ENCODE data around the gene TAS2R39.
"Not testable (repeated sequence)": the region's sequence is repeated elsewhere in the genome, so short reads cannot be mapped to it uniquely, and the experiment has no call there.

The TAS2R39 gene

GRCh38 chr7:143177374-143178119 is 5.7 kb upstream of the TAS2R39 start:
- no peak for DNase-seq (ENCODE audit: extremely low read depth, low read depth)
- TF ChIP-seq CTCF (IDR thresholded peaks at IDR 0.05; ENCODE audit: low read depth, low read length) = no peak

- not testable (repeated sequence) for DNase-seq (ENCODE audit: extremely low read depth, low read depth)
These were observed 2.4 kb upstream of the TAS2R39 start for GRCh38 chr7:143180771-143181170.

- no peak for DNase-seq (ENCODE audit: extremely low read depth, low read depth)
- no peak for TF ChIP-seq CTCF (IDR thresholded peaks at IDR 0.05; ENCODE audit: low read depth, low read length)
These were observed 1.9 kb upstream of the TAS2R39 start for GRCh38 chr7:143181349-143181748.

- no peak for DNase-seq (ENCODE audit: extremely low read depth, low read depth)
These were observed 2.3 kb downstream of the TAS2R39 start for GRCh38 chr7:143185551-143185950.

GRCh38 chr7:143188994-143189393 is 5.8 kb downstream of the TAS2R39 start:
- DNase-seq (ENCODE audit: extremely low read depth, low read depth) = no peak
- no peak for TF ChIP-seq CTCF (IDR thresholded peaks at IDR 0.05; ENCODE audit: low read depth, low read length)

More at GRCh38 chr7:143185551-143185950, 2.3 kb downstream of the TAS2R39 start:
- TF ChIP-seq CTCF (IDR thresholded peaks at IDR 0.05; ENCODE audit: low read depth, low read length) = no peak

GRCh38 chr7:143193880-143194279 is 10.7 kb downstream of the TAS2R39 start:
- no peak for DNase-seq (ENCODE audit: extremely low read depth, low read depth)
- no peak for TF ChIP-seq CTCF (IDR thresholded peaks at IDR 0.05; ENCODE audit: low read depth, low read length)

- DNase-seq (ENCODE audit: extremely low read depth, low read depth) = no peak
- no peak for TF ChIP-seq CTCF (IDR thresholded peaks at IDR 0.05; ENCODE audit: low read depth, low read length)
These were observed 15.8 kb downstream of the TAS2R39 start for GRCh38 chr7:143199040-143199439.

- no peak for DNase-seq (ENCODE audit: extremely low read depth, low read depth)
- TF ChIP-seq CTCF (IDR thresholded peaks at IDR 0.05; ENCODE audit: low read depth, low read length) = no peak
These were observed 18.9 kb downstream of the TAS2R39 start for GRCh38 chr7:143202161-143202560.

Measured in AG09319 (cell line).